Thoracic aorta (tissue), 2 donors: ENCODE measurements around the gene ASZ1. TPM values are rescaled to one million over a fixed set of nuclear protein-coding genes. Genes with fewer than 3 reads are reported as not detected.

Source experiments
- ATAC-seq: fragments of 150-250 bp; one replicate; pipeline ENCODE4 v1.8.0; 2017; ENCODE audit warnings: low read depth; ENCODE audit not compliant: insufficient number of reproducible peaks, low FRiP score
- DNase-seq: peaks from one replicate; pipeline ENCODE4 v3.0.0-alpha.2; 2020; ENCODE audit warnings: low spot score
- H3K27ac ChIP-seq, 2 donors: fragments of 200-600 bp; sonication (generic); 1 replicate in 1 of 2; 2 replicates in 1 of 2; pipeline ENCODE4 v1.5.1; 2016; ENCODE audit warnings: mild to moderate bottlenecking in 2 of 2, moderate library complexity in 2 of 2
- H3K27me3 ChIP-seq: fragments of 200-600 bp; sonication (generic); replicated peaks from 2 replicates; pipeline ENCODE4 v1.6.0; 2016; ENCODE audit warnings: mild to moderate bottlenecking; ENCODE audit not compliant: insufficient read depth
- H3K36me3 ChIP-seq: fragments of 200-600 bp; sonication (generic); one replicate; pipeline ENCODE4 v1.5.1; 2016
- H3K4me1 ChIP-seq, 2 donors: fragments of 200-600 bp; sonication (generic); 1 replicate in 1 of 2; 2 replicates in 1 of 2; pipeline versions ENCODE4 v1.5.1 to v1.6.0; 2016; ENCODE audit warnings: low read depth in 2 of 2, mild to moderate bottlenecking in 1 of 2; ENCODE audit not compliant: control insufficient read depth in 1 of 2
- H3K4me3 ChIP-seq: fragments of 200-600 bp; sonication (generic); 2 replicates; pipeline ENCODE4 v1.5.1; 2016; ENCODE audit warnings: mild to moderate bottlenecking
- H3K9me3 ChIP-seq: fragments of 200-600 bp; sonication (generic); 2 replicates; pipeline ENCODE4 v1.5.1; 2016
- CTCF ChIP-seq: fragments of 200-600 bp; sonication (generic); IDR thresholded peaks from one replicate; pipeline ENCODE4 v1.5.1; 2019; ENCODE audit warnings: antibody characterized with exemption
- total RNA-seq, 2 donors: library from RNA; depleted of rRNA; stranded (reverse); fragments of >200 nt; gene quantifications; one replicate each; pipeline versions ENCODE4 v1.1.0 to v1.2.3, GENCODE V29; 2016

The ASZ1 gene
- total RNA-seq, 2 donors from 2014 or later, result not detected

- H3K9me3 ChIP-seq, result no peaks in the 10 kb centered on the region
- no peak overlapping the region for H3K4me3 ChIP-seq
- H3K36me3 ChIP-seq, result no peaks in the 10 kb centered on the region
- DNase-seq (no peak), ATAC-seq (no peak)
- H3K27ac ChIP-seq, result no peak overlapping the region
- peaks cover 0 to 10% of the 10 kb centered on the region in 2 donors for H3K4me1 ChIP-seq
- no peaks in the 10 kb centered on the region for H3K27me3 ChIP-seq
- no peak for TF ChIP-seq CTCF
These were observed 81.1 kb downstream of the ASZ1 start for GRCh38 chr7:117346161-117346560.

GRCh38 chr7:117338020-117338419, 89.3 kb downstream of the ASZ1 start:
- TF ChIP-seq CTCF, result no peak

GRCh38 chr7:117333168-117333567, 94.1 kb downstream of the ASZ1 start:
- H3K36me3 ChIP-seq, result no peaks in the 10 kb centered on the region
- H3K9me3 ChIP-seq, result no peaks in the 10 kb centered on the region
- no peaks in the 10 kb centered on the region for H3K27me3 ChIP-seq
- DNase-seq (no peak), ATAC-seq (no peak)
- no peaks in the 10 kb centered on the region for H3K4me1 ChIP-seq
- H3K27ac ChIP-seq, result no peak overlapping the region
- TF ChIP-seq CTCF, result no peak
- H3K4me3 ChIP-seq, result no peak overlapping the region

More at GRCh38 chr7:117338020-117338419, 89.3 kb downstream of the ASZ1 start:
- Histone ChIP-seq H3K27me3 (no peaks in the 10 kb centered on the region), H3K9me3 (no peaks in the 10 kb centered on the region), H3K4me1 (no peaks in the 10 kb centered on the region), H3K27ac (no peak overlapping the region), H3K36me3 (no peaks in the 10 kb centered on the region), H3K4me3 (no peak overlapping the region)
- ATAC-seq (no peak), DNase-seq (no peak)

- ATAC-seq, result no peak
- H3K4me3 ChIP-seq, result no peak overlapping the region
- no peaks in the 10 kb centered on the region for H3K27me3 ChIP-seq
- no peak for DNase-seq
- no peak overlapping the region for H3K27ac ChIP-seq
- no peak for TF ChIP-seq CTCF
- no peaks in the 10 kb centered on the region for H3K9me3 ChIP-seq
- H3K36me3 ChIP-seq, result no peaks in the 10 kb centered on the region
- H3K4me1 ChIP-seq, result no peaks in the 10 kb centered on the region
These were observed 95.3 kb downstream of the ASZ1 start for GRCh38 chr7:117332031-117332430.

GRCh38 chr7:117325836-117326235, 101.5 kb downstream of the ASZ1 start:
- H3K36me3 ChIP-seq, result no peaks in the 10 kb centered on the region
- H3K9me3 ChIP-seq, result no peaks in the 10 kb centered on the region
- ATAC-seq (no peak), DNase-seq (no peak)
- H3K4me1 ChIP-seq, result peaks cover 0 to 15% of the 10 kb centered on the region in 2 donors
- no peaks in the 10 kb centered on the region for H3K27me3 ChIP-seq
- H3K27ac ChIP-seq, result no peak overlapping the region
- TF ChIP-seq CTCF, result no peak
- no peak overlapping the region for H3K4me3 ChIP-seq
